GM19455 (cell line): ENCODE data around the gene PEAK3.

Experiments
- ATAC-seq: cut with Tn5 transposase; IDR thresholded peaks from one replicate; pipeline ENCODE4 v1.9.1; 2021; ENCODE audit not compliant: unreplicated experiment

Gene PEAK3

DNA sequence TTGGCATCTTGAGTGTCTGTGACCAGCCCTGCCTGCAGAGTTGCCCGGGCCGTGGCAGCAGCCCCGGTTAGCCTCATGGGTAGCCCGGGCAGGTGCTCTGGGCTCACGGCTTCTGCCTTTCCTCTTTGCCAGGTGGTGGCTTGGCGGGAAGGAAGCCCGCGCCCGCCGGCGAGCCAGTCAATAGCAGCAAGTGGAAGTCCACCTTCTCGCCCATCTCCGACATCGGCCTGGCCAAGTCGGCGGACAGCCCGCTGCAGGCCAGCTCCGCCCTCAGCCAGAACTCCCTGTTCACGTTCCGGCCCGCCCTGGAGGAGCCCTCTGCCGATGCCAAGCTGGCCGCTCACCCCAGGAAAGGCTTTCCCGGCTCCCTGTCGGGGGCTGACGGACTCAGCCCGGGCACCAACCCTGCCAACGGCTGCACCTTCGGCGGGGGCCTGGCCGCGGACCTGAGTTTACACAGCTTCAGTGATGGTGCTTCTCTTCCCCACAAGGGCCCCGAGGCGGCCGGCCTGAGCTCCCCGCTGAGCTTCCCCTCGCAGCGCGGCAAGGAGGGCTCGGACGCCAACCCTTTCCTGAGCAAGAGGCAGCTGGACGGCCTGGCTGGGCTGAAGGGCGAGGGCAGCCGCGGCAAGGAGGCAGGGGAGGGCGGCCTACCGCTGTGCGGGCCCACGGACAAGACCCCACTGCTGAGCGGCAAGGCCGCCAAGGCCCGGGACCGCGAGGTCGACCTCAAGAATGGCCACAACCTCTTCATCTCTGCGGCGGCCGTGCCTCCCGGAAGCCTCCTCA, 55.7 kb downstream of the PEAK3 start:
- ATAC-seq, result no peak

DNA sequence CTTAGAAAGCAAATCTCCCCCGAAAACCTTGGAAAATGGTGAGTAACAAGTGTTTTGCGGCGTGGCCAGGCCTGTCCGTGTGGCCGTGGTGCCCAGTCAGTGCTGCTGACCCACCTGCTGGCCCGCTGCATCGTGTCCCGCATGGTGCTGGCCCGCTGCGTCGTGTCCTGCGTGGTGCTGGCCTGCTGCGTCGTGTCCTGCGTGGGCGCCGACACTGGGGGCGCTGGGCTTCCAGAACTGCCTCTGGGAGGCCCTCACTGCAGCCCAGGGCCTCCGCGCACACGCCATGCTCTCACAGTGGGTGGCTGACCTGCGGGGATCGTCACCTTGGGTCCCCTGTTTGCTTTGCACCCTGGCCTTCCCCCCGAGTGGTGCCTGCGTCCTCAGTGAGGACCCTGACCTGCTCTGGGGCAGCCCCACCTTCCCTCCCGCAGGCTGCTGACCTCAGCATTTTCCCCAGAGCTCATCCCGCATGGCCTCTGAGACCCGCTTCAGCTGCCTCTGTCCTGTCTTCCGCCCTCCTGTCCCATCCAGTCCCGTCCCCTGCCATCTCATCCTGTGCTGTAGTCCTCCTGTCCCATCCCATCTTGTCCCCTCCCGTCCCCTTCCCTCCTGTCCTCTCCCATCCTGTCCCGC, 56.4 kb downstream of the PEAK3 start:
- ATAC-seq, result no peak

GRCh38 chr19:2224754-2225349, 57.1 kb downstream of the PEAK3 start:
- ATAC-seq, result no peak
